ENCODE data around the gene POSTN.
"Not testable (repeated sequence)": the region's sequence is repeated elsewhere in the genome, so short reads cannot be mapped to it uniquely, and the experiment has no call there.

The POSTN gene

GRCh38 chr13:37586164-37586563 lies 12.4 kb downstream of the POSTN start:
- TF ChIP-seq CTCF (IDR thresholded peaks at IDR 0.05; ENCODE audit: low read depth, low read length): no peak
- no peak overlapping the region for H3K4me3 ChIP-seq (ENCODE audit: low read depth, low read length)
- no peak for DNase-seq (ENCODE audit: low read depth, low spot score)
- in situ Hi-C loops (cut with HindIII; ENCODE audit: low sequenced_read_pairs): no loop called here

- DNase-seq (ENCODE audit: low read depth, low spot score): no peak
- in situ Hi-C loops (cut with HindIII; ENCODE audit: low sequenced_read_pairs): no loop called here
- H3K4me3 ChIP-seq (ENCODE audit: low read depth, low read length): no peak overlapping the region
- no peak for TF ChIP-seq CTCF (IDR thresholded peaks at IDR 0.05; ENCODE audit: low read depth, low read length)
These were observed 13.0 kb downstream of the POSTN start for GRCh38 chr13:37585541-37585940.

- no peak for DNase-seq (ENCODE audit: low read depth, low spot score)
- in situ Hi-C loops (cut with HindIII; ENCODE audit: low sequenced_read_pairs): no loop called here
- no peak for TF ChIP-seq CTCF (IDR thresholded peaks at IDR 0.05; ENCODE audit: low read depth, low read length)
- no peak overlapping the region for H3K4me3 ChIP-seq (ENCODE audit: low read depth, low read length)
These were observed 22.0 kb downstream of the POSTN start for GRCh38 chr13:37576601-37577000.

- in situ Hi-C loops (cut with HindIII; ENCODE audit: low sequenced_read_pairs): no loop called here
- TF ChIP-seq CTCF (IDR thresholded peaks at IDR 0.05; ENCODE audit: low read depth, low read length): no peak
- DNase-seq (ENCODE audit: low read depth, low spot score): no peak
- H3K4me3 ChIP-seq (ENCODE audit: low read depth, low read length): no peak overlapping the region
These were observed 33.1 kb downstream of the POSTN start for GRCh38 chr13:37565425-37565824.

GRCh38 chr13:37561031-37561430 lies 37.5 kb downstream of the POSTN start:
- H3K4me3 ChIP-seq (ENCODE audit: low read depth, low read length): no peak overlapping the region
- TF ChIP-seq CTCF (IDR thresholded peaks at IDR 0.05; ENCODE audit: low read depth, low read length): no peak
- in situ Hi-C loops (cut with HindIII; ENCODE audit: low sequenced_read_pairs): no loop called here
- no peak for DNase-seq (ENCODE audit: low read depth, low spot score)

- no peak for TF ChIP-seq CTCF (IDR thresholded peaks at IDR 0.05; ENCODE audit: low read depth, low read length)
- H3K4me3 ChIP-seq (ENCODE audit: low read depth, low read length): no peak overlapping the region
- DNase-seq (ENCODE audit: low read depth, low spot score): no peak
- in situ Hi-C loops (cut with HindIII; ENCODE audit: low sequenced_read_pairs): no loop called here
These were observed 38.0 kb downstream of the POSTN start for GRCh38 chr13:37560526-37560925.

- DNase-seq (ENCODE audit: low read depth, low spot score); in situ Hi-C loops (cut with HindIII; ENCODE audit: low sequenced_read_pairs); H3K4me3 ChIP-seq (ENCODE audit: low read depth, low read length): not testable (repeated sequence)
These were observed 39.8 kb downstream of the POSTN start for GRCh38 chr13:37558766-37559165.

All from astrocyte of the spinal cord (primary cell).